TTC549 (cell line): ENCODE measurements around the gene SF3B6.
"Not testable (repeated sequence)": the region's sequence is repeated elsewhere in the genome, so short reads cannot be mapped to it uniquely, and the experiment has no call there.

Experiments used
- FAIRE-seq: peaks from 2 replicates; lab custom pipeline; 2012; peaks lifted over from hg19 to GRCh38; lab: Jason Lieb, UNC

The SF3B6 gene

DNA sequence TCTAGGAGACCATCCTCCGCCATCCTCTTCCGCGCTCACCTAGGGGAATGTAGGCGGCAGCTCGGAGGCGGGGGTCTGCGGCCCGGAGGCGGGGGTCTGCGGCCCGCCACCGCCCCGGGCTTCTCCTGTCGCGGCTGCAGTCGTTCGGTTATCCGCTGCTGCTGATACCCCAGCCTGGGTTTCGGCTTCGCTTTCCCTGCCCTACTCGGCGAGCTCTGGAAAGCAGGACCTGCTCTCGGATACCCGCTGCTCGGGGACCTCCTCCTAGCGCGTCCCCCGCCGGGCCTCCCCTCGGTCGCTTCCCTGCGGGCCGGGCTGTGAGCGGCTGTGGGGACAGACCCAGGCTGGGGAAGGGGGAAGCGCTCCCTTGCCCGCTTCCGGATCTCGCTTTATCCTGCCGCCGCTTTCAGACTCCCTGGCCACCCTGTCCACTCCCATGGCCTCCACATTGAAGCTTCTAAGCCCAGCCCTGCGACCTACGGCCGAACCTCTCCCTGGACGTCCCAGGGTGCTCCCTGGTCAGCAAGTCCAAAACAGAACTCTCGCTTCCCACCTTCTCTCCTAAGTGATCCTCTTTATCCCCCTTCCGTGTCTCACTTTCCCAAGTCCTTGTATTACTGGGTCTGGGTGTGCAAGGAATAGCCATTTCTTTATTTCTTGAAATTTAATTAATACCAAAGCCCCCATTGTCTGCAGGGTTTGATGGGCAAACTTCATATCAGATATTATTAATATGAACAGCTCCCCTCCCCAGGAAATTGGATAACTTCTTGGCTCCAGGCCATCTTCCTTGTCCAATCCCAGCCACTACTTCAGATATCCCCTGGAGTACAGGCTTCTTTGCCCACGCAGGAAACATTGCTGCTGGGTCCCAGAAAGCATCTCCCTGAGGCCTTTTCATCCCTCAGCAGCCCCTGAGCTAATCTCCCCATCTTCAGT lies 25.8 kb downstream of the SF3B6 start:
- no peak for FAIRE-seq

GRCh38 chr2:24049485-24050021 lies 26.6 kb downstream of the SF3B6 start, which contains the start of gene FKBP1B:
Gene FKBP1B (plus strand): TSS chr2:24049741. CDS start chr2:24049850, 109 bp downstream.
- no peak for FAIRE-seq

DNA sequence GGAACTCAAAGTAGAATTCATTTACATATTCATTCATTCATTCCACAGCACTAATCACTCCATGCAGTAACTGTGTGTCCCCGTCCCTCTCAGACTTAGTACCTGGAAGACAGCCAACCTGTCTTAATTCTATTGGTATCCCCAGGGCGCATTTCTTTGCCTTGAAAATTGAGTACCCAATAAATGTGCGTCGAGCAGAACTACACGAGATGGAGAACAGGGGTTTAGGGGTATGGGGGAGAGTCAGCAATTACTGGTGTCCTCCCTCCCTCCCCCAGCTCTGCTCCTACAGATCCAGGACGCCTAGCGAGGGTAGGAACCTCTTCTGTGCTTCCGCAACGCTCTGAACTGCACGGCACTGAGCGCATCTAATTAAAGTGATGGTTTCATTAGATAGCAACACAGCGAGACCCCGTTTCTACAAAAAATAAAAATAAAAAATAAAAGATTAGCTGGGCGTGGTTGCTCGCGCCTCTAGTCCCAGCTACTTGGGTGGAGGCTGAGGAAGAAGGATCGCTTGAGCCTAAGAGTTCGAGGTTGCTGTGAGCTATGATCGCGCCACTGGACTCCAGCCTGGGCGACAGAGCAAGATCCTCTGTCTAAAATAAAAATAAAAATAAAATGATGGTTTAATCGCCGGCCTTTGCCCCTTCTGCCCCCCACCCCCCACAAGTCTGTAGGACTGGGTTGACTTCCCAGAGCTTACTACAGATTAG lies 27.2 kb downstream of the SF3B6 start:
- FAIRE-seq: no peak

- FAIRE-seq: no peak
Measured at GRCh38 chr2:24047703-24048033, 28.5 kb downstream of the SF3B6 start.

DNA sequence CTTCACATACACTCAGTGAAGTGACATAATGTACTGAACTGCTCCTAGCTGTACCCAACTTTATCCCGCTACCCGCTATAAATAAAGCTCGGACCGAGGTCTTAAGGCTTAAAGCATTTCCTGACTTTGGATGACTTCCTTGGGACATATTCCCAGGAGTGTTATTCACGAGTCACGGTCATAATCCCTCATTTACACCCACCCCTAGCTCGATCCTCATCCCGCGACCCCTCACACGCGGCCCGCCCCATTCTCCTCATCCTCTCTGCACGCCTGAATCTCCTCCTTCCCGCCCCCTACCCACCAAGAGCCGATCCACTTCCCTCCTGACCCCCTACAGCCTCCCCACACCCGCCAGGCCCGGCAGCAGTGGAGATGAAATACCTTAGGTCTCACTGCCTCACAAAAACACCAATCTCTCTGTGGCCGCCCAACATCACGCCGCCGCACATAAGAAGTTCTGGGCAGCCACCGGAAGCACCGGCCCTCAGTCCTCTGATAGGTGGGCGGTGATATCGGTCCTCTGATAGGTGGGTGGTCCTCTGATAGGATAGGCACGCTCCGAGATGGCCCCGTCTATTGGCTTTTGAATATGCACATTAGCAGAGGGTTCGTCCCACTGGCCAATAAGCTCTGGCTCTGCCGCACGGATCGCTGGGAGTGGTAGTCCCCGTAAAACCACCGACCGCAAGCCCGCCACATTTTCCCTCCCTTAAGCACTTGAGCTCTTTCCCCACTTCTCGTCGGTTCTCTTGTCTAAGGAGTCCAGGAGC lies 29.0 kb downstream of the SF3B6 start, which contains the start of gene WDCP:
Gene WDCP, minus strand, starts transcription at position 462 of the 773 bp plus-strand sequence. CDS start 7,897 bp downstream, outside the sequence.
- peak; percentile 96 for FAIRE-seq

- no peak for FAIRE-seq
Measured at GRCh38 chr2:24046599-24046929, 29.6 kb downstream of the SF3B6 start.

DNA sequence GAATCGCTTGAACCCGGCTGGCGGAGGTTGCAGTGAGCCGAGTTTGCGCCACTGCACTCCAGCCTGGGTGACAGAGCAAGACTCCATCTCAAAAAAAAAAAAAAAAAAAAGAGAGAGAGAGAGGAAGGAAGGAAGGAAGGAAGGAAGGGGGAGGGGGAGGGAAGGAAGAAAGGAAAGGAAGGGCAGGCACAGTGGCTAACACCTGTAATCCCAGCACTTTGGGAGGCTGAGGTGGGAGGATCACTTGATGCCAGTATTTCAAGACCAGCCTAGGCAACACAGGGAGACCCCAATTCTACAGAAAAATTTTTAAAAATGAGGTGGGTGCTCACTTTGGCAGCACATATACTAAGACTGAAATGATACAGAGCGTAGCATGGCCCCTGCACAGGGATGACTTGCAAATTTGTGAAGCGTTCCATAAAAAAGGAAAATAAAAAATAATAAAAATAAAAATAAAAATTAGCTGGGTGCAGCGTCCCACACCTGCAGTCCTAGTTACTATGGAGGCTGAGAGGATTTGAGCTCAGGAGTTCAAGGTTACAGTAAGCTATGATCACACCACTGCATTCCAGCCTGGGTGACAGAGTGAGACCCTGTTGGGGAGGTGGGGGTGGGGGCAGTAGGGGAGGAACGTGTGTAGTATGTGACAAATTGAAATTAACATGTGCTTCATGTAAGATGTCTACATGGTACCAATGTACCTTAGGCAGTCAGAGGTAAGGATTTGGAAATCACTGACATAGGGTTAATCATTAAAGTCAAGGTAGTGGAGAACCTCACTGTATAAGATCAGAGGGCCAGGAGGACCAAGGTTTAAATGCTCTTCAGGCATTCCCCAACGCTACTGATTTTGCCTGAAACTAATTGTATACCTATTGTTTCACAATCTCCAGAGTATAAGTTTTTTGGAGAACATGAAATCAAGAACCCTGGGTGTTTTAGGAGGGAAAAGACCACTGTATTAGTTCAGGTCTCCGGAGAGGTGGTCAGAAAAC lies 30.3 kb downstream of the SF3B6 start:
- no peak for FAIRE-seq

DNA sequence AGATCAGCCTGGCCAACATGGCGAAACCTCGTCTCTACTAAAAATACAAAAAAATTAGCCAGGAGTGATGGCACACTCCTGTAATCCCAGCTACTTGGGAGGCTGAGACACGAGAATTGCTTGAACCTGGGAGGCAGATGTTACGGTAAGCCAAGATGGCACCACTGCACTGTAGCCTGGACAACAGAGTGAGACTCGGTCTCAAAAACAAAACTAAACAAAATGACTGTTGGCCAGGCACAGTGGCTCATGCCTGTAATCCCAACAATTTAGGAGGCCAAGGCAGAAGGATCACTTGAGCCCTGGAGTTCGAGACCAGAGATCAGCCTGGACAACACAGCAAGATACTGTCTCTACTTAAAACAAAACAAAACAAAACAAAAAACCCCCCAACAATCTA lies 33.0 kb downstream of the SF3B6 start:
- FAIRE-seq: not testable (repeated sequence)

DNA sequence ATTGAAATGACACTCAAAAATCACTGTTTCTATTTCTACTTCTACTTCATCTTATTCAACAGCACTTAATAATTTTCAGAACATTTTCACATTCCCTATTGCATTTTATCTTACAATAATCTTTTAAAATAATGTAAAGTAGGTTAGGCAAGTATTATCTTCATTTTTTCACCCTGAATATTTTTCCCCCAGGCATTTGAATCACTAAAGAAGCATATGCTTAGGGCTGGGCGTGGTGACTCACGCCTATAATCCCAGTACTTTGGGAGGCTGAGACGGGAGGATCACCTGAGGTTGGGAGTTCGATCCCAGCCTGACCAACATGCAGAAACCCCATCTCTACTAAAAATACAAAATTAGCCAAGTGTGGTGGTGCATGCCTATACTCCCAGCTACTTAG lies 35.6 kb downstream of the SF3B6 start:
- FAIRE-seq: no peak

GRCh38 chr2:24038786-24039499 lies 37.2 kb downstream of the SF3B6 start:
- no peak for FAIRE-seq

DNA sequence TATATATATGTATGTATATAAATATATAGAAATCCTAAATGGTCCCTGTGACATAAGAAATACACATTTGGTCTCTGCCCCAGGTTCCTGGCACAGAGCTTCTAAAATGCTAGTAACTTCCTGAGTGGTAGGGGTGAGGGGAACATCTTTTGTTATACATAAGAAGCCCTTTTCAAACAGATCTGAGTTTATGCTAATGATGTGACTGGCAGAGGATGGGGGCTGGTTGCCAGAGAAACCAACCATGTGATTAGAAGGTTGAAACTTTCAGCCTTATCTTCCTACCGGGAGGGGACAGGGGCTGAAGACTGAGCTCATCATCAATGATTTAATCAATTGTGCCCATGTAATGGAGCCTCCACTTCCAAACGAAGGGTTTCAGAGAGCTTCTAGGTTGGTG lies 49.9 kb downstream of the SF3B6 start:
- no peak for FAIRE-seq

DNA sequence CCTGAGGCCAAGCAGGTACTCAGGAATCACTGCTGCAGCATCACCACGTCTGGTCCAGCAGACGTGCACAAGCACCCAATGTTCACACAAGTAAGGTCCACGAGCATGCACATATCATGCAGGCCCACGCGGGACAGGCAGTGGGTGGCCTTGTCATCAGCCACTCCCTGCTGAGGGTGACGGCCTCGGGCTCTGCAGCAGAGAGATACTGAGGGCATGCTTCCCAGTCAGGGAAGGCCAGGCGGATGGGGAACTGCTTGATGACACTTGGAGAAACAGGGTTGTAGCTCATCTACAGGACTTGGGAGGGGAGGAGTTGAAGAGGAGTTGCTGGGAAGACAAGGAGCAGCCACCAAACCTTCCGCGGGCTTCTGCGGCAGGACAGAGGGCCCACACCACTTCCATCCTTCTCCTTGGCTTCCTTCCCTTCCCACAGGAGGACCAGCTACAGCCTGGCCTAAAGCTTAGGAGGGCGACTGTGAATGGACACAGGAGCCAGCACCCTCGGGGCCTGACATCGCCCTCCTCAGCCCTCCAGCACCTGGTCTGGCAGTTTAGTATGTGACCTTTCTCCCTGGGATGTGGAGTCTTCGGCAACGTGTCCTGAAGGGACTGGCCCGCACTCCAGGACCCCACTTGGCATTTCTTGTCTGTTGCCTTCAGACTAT lies 51.0 kb downstream of the SF3B6 start:
- FAIRE-seq: no peak

DNA sequence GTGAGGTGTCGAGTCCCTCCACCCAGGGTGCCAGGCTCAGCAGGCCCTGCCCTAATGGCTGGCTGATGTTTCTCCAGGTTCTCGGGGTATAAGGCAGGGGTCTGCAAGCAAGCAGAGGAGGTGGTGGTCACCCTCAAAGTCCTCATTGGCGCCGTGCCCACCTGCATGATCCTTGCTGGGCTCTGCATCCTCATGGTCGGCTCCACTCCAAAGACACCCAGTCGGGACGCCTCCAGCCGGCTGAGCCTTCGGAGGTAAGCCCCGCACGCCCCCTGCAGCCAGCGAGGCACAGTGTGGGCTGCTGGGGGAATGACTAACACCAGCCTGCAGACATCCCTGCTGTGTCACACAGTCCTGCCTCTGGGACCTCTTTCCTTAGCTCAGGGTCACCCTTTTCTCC lies 52.1 kb downstream of the SF3B6 start:
- no peak for FAIRE-seq

- FAIRE-seq: no peak
Measured at GRCh38 chr2:24022975-24023575, 53.1 kb downstream of the SF3B6 start.

DNA sequence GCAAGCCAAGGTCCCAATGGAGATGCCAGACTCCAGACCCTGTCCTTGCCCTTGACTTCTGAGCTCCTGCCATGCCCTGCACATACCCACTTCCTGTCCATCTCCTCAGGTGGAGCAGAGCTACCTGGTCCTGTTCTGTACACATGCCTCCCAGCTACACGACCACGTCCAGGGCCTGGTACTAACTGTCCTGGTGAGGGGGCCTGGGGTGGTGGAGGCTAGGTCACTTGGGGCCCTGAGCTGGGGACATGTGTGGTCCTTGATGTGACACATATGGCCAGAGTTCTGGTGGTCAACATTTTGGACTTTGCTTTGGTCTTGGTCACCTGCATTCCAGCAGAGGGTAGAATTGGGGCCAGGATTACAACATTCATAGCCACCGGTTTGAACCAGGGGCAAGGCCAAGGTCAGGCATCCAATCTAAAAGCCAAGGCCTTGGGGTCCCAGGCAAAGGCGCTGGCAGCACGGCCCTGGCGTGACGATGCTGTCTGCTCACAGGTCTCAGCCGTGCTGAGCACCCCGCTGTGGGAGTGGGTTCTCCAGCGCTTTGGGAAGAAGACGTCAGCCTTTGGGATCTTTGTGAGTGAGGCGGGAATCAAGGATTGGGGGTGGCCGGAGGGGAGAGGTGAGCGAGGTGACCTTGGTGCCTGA lies 53.7 kb downstream of the SF3B6 start:
- no peak for FAIRE-seq

- no peak for FAIRE-seq
Measured at GRCh38 chr2:24021122-24021998, 54.8 kb downstream of the SF3B6 start.

DNA sequence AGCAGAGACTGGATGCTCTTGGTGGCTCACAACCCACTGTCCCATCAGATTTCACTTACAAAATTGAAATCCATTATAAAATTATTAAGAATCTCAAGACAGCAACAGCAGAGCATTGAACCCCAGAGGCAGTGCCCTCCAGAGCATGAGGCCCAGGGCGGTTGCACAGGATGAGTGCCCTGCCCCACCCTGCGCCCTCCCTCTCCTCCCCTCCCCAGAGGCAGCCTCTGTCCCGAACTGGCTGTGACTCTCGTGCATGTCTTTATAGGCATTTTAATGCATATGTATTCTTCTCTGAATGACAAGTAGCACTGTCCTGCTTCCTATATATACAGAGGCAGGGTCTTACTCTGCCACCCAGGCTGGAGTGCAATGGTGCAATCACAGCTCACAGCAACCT lies 55.9 kb downstream of the SF3B6 start:
- FAIRE-seq: no peak

DNA sequence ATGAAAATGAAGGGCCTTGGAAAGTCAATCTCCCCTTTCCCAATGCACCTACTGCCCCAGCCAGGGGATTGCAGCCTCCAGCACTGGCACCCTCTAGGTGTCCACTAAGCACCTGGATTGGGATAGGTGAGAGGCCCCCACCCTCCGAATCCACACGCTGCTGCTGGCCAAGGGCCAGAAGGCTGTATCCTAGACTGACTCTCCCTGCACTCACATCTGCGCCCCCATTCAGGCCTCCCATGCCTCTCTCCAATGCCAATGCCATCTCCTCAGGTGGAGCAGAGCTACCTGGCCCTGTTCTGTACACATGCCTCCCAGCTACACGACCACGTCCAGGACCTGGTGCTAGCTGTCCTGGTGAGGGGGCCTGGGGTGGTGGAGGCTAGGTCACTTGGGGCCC lies 56.4 kb downstream of the SF3B6 start:
- no peak for FAIRE-seq
